WTC11 (cell line): ENCODE results near the gene AK8. TPM values are rescaled to one million over a fixed set of nuclear protein-coding genes. Genes with fewer than 3 reads are reported as not detected.

ENCODE experiments used
- ATAC-seq: fragments of 200-7000 bp; cut with Tn5 transposase; 2 replicates; pipeline ENCODE4 v1.10.0; 2021; ENCODE audit warnings: mild to moderate bottlenecking, moderate library complexity
- CTCF ChIA-PET: fragments of 300-600 bp; sonication (Branson Sonifier 250); formaldehyde crosslinking; loops from one replicate; lab custom pipeline; 2021; ENCODE audit warnings: antibody characterized with exemption; lab: Charles Lee
- POLR2A ChIA-PET: fragments of 350-600 bp; sonication (Branson Sonifier 250); formaldehyde crosslinking; loops from one replicate; lab custom pipeline; 2021; ENCODE audit warnings: antibody characterized with exemption; lab: Charles Lee
- DNase-seq: peaks from one replicate; pipeline ENCODE4 v3.0.0; 2021; ENCODE audit warnings: low spot score
- H3K27ac Mint-ChIP-seq: 2 replicates; pipeline ENCODE4 v1.8.0; 2021; ENCODE audit warnings: mixed read lengths
- H3K27me3 Mint-ChIP-seq: 2 replicates; pipeline ENCODE4 v1.8.0; 2021; ENCODE audit warnings: low read depth, mild to moderate bottlenecking, moderate library complexity, mixed read lengths
- H3K36me3 Mint-ChIP-seq: 2 replicates; pipeline ENCODE4 v1.8.0; 2021; ENCODE audit warnings: mixed read lengths
- H3K4me1 Mint-ChIP-seq: 2 replicates; pipeline ENCODE4 v1.8.0; 2022; ENCODE audit warnings: mixed read lengths
- H3K4me3 Mint-ChIP-seq: 2 replicates; pipeline ENCODE4 v1.8.0; 2021; ENCODE audit warnings: mild to moderate bottlenecking, moderate library complexity, mixed read lengths
- H3K9me3 Mint-ChIP-seq: 2 replicates; pipeline ENCODE4 v1.8.0; 2021; ENCODE audit warnings: mixed read lengths
- ATF2 ChIP-seq: sonication (generic); formaldehyde crosslinking; IDR thresholded peaks from 2 replicates; pipeline ENCODE4 v1.8.1; 2022; ENCODE audit warnings: low read depth, missing genetic modification reagents, borderline replicate concordance
- ATF6 ChIP-seq: sonication (generic); formaldehyde crosslinking; IDR thresholded peaks from 2 replicates; pipeline ENCODE4 v1.8.1; 2023; ENCODE audit warnings: mild to moderate bottlenecking, missing genetic modification reagents
- CREB1 ChIP-seq: sonication (generic); formaldehyde crosslinking; IDR thresholded peaks from 2 replicates; pipeline ENCODE4 v1.8.0; 2023; ENCODE audit warnings: mild to moderate bottlenecking, missing genetic modification reagents
- CTCF ChIP-seq: fragments of 200-600 bp; IDR thresholded peaks from 2 replicates; pipeline ENCODE4 v1.8.0; 2022; ENCODE audit warnings: antibody characterized with exemption
- EMX1 ChIP-seq: fragments of 250-450 bp; sonication (Bioruptor Pico); IDR thresholded peaks from 2 replicates; pipeline ENCODE4 v1.8.0; 2021; ENCODE audit warnings: mild to moderate bottlenecking
- GTF2I ChIP-seq: fragments of 250-450 bp; sonication (Bioruptor Pico); conservative IDR thresholded peaks from 2 replicates; pipeline ENCODE4 v1.4.0; 2021; ENCODE audit warnings: mild to moderate bottlenecking
- JAZF1 ChIP-seq: fragments of 250-450 bp; sonication (Bioruptor Pico); IDR thresholded peaks from 2 replicates; pipeline ENCODE4 v1.9.0; 2021; ENCODE audit warnings: moderate library complexity, mild to moderate bottlenecking, inconsistent platforms
- NR3C1 ChIP-seq: sonication (generic); formaldehyde crosslinking; conservative IDR thresholded peaks from 2 replicates; pipeline ENCODE4 v1.8.1; 2023; ENCODE audit warnings: low read depth, mild to moderate bottlenecking, missing genetic modification reagents
- PRRX2 ChIP-seq: fragments of 250-450 bp; sonication (Bioruptor Pico); IDR thresholded peaks from 2 replicates; pipeline ENCODE4 v1.8.0; 2021; ENCODE audit warnings: mild to moderate bottlenecking
- RELA ChIP-seq: sonication (generic); formaldehyde crosslinking; IDR thresholded peaks from 2 replicates; pipeline ENCODE4 v1.8.1; 2022; ENCODE audit warnings: missing genetic modification reagents, mild to moderate bottlenecking, borderline replicate concordance
- SP1 ChIP-seq: sonication (generic); formaldehyde crosslinking; conservative IDR thresholded peaks from 2 replicates; pipeline ENCODE4 v1.8.1; 2022; ENCODE audit warnings: missing genetic modification reagents
- TCF7 ChIP-seq: sonication (generic); formaldehyde crosslinking; IDR thresholded peaks from 2 replicates; pipeline ENCODE4 v1.8.0; 2022; ENCODE audit warnings: mild to moderate bottlenecking, low read depth, missing genetic modification reagents, moderate library complexity
- ZNF263 ChIP-seq: sonication (generic); formaldehyde crosslinking; IDR thresholded peaks from 2 replicates; pipeline ENCODE4 v1.8.1; 2022; ENCODE audit warnings: low read depth, mild to moderate bottlenecking, moderate library complexity, missing genetic modification reagents
- ZNF317 ChIP-seq: sonication (generic); formaldehyde crosslinking; IDR thresholded peaks from 2 replicates; pipeline ENCODE4 v1.8.1; 2023; ENCODE audit warnings: low read depth, mild to moderate bottlenecking, moderate library complexity, missing genetic modification reagents, borderline replicate concordance
- ZNF396 ChIP-seq: fragments of 250-450 bp; sonication (Bioruptor Pico); IDR thresholded peaks from 2 replicates; pipeline ENCODE4 v1.8.0; 2021; ENCODE audit warnings: mild to moderate bottlenecking, moderate library complexity, borderline replicate concordance
- ZNF416 ChIP-seq: fragments of 250-450 bp; sonication (Bioruptor Pico); IDR thresholded peaks from 2 replicates; pipeline ENCODE4 v1.9.0; 2021; ENCODE audit warnings: mild to moderate bottlenecking, inconsistent platforms
- ZNF425 ChIP-seq: fragments of 250-450 bp; sonication (Bioruptor Pico); conservative IDR thresholded peaks from 2 replicates; pipeline ENCODE4 v1.9.0; 2021; ENCODE audit warnings: mild to moderate bottlenecking
- total RNA-seq: library from RNA; stranded (reverse); gene quantifications from 3 replicates; pipeline ENCODE4 v1.2.3, GENCODE V29; 2021
- TF ChIP-seq, protein P1 (sequence below): sonication (generic); formaldehyde crosslinking; IDR thresholded peaks from 2 replicates; pipeline ENCODE4 v1.8.1; 2022; ENCODE audit warnings: mild to moderate bottlenecking, moderate library complexity, missing genetic modification reagents

AK8 gene
- total RNA-seq, 1 experiment from 2014 or later, result 0.48 TPM

GRCh38 chr9:132743931-132744479, 134.1 kb downstream of the AK8 start:
- Mint-ChIP-seq H3K9me3 (no peaks in the 10 kb centered on the region), H3K4me3 (peak overlapping the region; percentile 44), H3K27me3 (peaks cover 63% of the 10 kb centered on the region), H3K4me1 (peaks cover 41% of the 10 kb centered on the region), H3K36me3 (no peaks in the 10 kb centered on the region), H3K27ac (no peak overlapping the region)
- DNase-seq, result no peak
- POLR2A ChIA-PET, result no interaction called here
- ATAC-seq, result no peak
- CTCF ChIA-PET, result interaction anchor here (0.6 to 2.6 kb wide), 5 partner anchors 25 to 68 kb away, joined by 3 to 14 read pairs (median 3); no protein-coding TSS in a partner anchor
- TF ChIP-seq SP1 (no peak), ZNF263 (no peak), ZNF396 (CRISPR knock-in tag) (no peak), CTCF (no peak), TCF7 (no peak), ZNF317 (no peak), CREB1 (CRISPR knock-in tag) (no peak), NR3C1 (no peak), ATF2 (no peak), EMX1 (CRISPR knock-in tag) (no peak), PRRX2 (CRISPR knock-in tag) (no peak), RELA (CRISPR knock-in tag) (no peak)
- TF ChIP-seq, protein P1, sequence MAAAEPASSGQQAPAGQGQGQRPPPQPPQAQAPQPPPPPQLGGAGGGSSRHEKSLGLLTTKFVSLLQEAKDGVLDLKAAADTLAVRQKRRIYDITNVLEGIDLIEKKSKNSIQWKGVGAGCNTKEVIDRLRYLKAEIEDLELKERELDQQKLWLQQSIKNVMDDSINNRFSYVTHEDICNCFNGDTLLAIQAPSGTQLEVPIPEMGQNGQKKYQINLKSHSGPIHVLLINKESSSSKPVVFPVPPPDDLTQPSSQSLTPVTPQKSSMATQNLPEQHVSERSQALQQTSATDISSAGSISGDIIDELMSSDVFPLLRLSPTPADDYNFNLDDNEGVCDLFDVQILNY (CRISPR knock-in tag), result no peak

DNA sequence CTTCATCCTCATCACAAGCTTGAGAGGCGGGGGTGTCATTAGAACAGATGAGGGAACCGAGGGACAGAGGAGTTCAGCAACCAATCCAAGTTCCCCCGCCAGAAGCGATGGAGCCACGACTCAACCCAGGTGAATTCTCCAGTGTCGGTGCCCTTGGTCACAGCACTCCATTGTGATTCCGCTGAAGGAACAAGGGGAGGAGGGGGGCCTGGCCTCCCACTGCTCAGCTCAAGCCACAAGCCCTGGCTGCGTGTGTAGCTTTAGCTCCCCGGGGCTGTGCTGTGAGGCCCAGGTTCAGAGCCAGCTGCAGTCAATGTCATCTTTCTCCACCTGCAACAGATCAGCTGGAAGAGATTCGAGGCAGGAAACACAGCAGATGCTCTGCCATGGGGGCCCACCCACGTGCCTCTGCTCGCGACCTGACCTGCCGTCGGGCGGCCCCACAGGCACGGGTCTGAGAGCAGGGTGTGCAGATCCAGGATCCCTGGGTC, 135.2 kb downstream of the AK8 start:
- Mint-ChIP-seq H3K27ac (no peak overlapping the region), H3K4me1 (peaks cover 41% of the 10 kb centered on the region), H3K4me3 (no peak overlapping the region), H3K36me3 (no peaks in the 10 kb centered on the region), H3K27me3 (peaks cover 63% of the 10 kb centered on the region), H3K9me3 (no peaks in the 10 kb centered on the region)
- DNase-seq, result peak; percentile 44
- ChIA-PET CTCF (interaction anchor here (1.7 kb wide), 1 partner anchor 26 kb away, joined by 8 read pairs; no protein-coding TSS in a partner anchor), POLR2A (no interaction called here)
- ATAC-seq, result peak; percentile 50
- TF ChIP-seq GTF2I (CRISPR knock-in tag), result no peak
- no peak for TF ChIP-seq ZNF416
- TF ChIP-seq JAZF1, result no peak
- TF ChIP-seq ATF6 (CRISPR knock-in tag), result no peak
- TF ChIP-seq ZNF425 (CRISPR knock-in tag), result no peak
